OCI-LY3 (cell line): ENCODE measurements around the gene FAM13A.

Experiments
- EZH2phosphoT487 ChIP-seq: fragments of 200-600 bp; shearing (Covaris generic); IDR thresholded peaks from 2 replicates; pipeline ENCODE4 v1.6.1; 2018; ENCODE audit warnings: antibody characterized with exemption, mixed run types, low read depth
- TF ChIP-seq, protein P1 (sequence below): fragments of 200-600, 300-600 bp; sonication (generic); IDR thresholded peaks from 2 replicates; pipeline ENCODE4 v1.5.1; 2014; ENCODE audit warnings: antibody characterized with exemption, low read length, low read depth

DNA sequence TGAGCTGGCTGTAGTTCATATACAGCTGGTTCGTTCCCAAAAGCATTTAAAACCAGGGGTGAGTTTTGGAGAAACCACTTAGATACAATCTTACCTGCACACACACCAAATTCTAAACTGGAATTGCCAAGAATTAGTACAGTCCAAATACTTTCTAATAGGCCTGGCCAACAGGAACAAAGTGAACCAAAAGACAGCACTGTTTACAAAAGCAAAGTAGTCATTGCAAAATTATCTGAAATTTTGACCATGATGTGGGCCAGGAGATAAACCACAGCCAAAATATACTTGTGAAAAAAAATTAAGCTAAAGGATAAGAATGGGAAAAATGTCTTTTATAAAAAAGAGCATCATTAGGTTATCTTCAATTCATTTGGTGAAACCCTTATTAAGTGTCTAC lies 321.4 kb downstream of the FAM13A start:
- TF ChIP-seq, protein P1, sequence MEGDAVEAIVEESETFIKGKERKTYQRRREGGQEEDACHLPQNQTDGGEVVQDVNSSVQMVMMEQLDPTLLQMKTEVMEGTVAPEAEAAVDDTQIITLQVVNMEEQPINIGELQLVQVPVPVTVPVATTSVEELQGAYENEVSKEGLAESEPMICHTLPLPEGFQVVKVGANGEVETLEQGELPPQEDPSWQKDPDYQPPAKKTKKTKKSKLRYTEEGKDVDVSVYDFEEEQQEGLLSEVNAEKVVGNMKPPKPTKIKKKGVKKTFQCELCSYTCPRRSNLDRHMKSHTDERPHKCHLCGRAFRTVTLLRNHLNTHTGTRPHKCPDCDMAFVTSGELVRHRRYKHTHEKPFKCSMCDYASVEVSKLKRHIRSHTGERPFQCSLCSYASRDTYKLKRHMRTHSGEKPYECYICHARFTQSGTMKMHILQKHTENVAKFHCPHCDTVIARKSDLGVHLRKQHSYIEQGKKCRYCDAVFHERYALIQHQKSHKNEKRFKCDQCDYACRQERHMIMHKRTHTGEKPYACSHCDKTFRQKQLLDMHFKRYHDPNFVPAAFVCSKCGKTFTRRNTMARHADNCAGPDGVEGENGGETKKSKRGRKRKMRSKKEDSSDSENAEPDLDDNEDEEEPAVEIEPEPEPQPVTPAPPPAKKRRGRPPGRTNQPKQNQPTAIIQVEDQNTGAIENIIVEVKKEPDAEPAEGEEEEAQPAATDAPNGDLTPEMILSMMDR = no peak
- no peak for TF ChIP-seq EZH2phosphoT487
